IPS DF 4.7 (cell line): Measurements from ENCODE around the gene AHCYL1.
A peak's percentile ranks its signal among the peaks of the same experiment; 100 is the strongest.
"Not testable (repeated sequence)": the region's sequence is repeated elsewhere in the genome, so short reads cannot be mapped to it uniquely, and the experiment has no call there.

Experiments used
- DNase-seq: peaks from one replicate; pipeline ENCODE4 v3.0.0-alpha.2; 2013; ENCODE audit warnings: low spot score; ENCODE audit errors: extremely low read depth

Gene AHCYL1

DNA sequence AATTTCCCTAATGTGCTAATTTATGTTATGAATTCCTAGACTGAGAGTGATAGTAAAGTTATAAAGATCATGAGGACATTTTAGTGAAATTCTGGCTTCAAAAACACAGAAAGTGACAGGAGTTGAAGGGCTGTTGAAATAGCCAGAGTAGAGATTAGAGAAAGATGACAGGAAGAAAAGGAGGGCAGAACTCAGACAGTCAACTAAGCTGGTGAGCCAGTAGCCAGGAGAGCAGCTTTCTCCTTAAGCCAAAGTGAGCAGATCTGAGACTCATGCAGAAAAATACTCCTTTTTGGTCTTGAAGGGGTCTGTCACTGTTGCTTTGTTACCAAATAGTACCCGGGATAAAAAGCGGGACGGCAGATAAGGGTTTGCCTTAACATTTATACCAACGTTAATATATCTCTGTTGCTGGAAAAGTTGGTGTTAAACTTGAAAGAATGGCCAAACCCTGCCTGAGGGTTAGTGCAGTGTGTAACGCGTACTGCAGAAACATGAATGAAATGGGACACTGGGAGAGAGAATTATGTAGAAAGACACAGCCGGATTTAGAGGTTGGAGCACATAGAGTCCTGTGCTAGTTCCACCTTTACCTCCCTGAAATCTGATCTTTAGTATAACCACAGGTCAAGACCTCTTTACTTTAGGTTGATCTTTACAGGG lies 12.8 kb downstream of the AHCYL1 start:
- DNase-seq: no peak

DNA sequence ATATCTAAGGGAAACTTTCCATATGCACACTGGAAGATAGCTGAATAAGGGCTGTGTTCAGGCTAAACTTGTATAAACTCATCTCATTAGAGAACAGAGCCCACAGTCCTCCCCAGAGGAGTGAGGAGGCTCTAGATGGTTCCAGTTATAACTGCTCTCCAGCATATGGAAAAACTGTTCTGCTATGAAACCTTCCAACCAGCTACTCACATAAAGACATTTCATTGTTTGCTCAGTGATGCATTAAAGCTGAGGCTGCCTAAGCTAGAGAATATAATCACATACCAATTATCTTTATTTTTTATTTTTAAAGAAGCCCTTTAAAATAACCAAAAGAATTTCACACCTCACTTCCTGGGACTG lies 13.3 kb downstream of the AHCYL1 start:
- DNase-seq: no peak

DNA sequence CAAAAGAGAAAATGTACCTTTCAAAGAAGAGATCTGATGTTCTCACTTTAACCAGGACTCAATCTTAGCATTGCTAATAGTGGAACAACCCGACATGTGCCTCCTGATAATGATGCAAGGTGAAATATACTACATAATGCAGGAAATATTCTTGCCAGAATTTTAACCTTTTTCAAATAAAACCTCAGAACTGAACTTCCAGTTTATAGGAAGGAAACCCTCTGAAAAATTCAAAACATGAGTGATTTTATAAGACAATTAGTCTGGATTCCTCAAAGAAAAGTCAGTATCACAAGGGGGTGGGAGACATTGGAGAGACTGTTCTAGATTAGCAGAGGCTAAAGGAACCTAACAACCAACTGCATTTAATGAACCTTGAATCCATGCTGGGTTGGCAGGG lies 18.1 kb downstream of the AHCYL1 start:
- no peak for DNase-seq

DNA sequence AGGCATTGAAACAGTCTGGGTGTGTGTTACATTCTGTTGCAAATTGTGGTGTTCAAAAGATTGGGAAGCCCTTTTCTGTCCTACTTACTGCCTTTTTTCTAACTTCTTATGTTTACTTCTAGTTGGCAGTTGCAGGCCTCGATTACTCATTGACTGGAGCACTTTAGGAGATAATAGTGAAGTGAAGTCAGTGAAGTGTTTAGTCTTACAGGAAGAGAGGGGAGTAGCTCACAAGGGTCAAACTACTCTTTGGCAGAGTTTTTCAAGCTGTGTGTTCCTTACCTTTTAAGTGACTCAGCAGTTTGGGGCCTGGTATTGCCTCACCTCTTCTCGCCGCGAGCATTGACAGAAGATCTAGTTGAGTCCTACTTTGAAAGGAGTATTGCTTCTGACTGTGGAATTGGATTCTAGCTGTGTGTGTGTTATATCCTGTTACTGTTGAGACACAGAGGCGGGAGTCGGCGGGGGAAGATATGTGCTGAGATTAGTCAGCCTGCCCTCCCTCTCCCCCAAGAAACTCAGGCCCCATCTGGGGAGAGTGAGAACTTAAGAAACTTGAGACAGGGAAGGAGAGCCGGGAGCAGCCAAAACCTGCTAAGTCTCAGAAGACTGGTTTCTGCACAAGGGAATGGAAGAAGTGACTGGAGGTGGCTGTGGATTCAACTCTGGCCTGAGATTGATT lies 19.3 kb downstream of the AHCYL1 start:
- no peak for DNase-seq

- no peak for DNase-seq
Measured at GRCh38 chr1:110004583-110004982, 20.0 kb downstream of the AHCYL1 start.

DNA sequence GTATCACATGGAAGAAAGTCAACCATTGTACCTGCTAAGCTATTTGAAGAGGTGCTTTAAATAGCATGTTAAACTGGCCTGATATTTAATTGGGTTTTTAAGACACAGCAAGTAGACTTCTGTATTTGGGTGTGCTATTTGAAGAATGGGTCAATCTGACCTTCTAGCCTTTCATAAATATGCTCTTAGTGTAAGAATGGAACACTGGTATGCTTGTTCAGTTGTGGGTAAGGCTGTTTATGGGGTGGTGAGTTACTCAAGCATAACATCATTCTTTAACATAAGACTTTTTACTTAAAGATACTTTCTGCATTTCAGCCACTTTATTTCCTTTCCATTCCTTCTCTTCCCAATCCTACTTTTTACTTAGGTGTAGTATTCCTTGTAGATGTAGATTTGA lies 21.4 kb downstream of the AHCYL1 start:
- DNase-seq: no peak

DNA sequence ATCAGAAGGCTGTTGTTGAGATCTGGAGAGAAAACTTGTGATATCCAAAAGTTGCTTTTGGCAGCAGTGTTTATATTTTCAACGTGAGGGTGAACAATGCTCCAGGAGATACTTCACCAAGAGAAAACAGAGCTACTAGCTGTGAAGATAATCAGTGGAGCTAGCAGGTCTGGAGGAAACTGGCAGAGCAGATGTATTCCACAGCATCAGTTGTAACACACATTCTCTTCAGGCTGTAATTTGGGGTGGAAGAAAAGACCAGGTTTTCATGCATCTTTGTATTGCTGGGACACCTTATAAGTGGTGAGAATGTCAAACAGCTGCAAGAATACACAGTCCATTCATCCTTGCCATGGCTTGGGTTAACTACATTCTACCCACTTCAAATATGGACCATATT lies 22.0 kb downstream of the AHCYL1 start:
- no peak for DNase-seq

DNA sequence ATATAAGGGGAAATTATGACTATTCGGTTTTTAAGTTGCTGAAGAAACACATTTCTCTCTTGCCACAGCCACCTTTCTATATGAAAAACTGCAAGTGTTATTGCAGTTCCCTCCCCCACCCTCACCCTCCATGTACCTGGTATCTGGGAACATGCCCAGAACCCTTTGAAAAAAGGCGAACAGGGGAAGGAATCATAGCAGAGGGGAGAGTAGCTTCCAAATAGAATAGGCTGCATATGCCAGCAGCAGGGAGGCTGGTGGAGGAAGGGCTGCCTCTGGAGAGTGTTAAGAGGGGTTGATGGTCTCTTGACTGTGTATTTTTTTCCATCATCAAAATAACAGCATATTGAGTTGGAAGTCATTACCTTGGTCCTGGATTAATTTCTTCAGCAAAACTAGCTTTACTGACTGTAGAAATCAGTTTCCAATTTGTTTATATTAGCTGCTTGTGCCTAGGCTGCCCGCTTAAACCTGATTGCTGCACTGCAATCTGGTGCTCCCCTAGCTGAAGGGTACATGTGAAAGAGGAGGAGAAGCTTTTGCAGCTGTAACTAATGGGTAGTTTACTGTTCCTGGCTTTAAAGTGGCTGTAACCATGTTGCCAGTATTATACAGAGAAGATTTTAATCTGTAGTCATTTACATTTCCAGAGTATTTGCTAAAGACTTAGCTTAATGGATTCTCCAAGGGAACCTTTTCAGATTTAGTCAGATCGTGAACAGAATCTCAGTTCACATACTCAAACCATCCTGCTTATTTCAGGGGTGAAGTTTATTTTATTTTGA lies 22.7 kb downstream of the AHCYL1 start:
- no peak for DNase-seq

DNA sequence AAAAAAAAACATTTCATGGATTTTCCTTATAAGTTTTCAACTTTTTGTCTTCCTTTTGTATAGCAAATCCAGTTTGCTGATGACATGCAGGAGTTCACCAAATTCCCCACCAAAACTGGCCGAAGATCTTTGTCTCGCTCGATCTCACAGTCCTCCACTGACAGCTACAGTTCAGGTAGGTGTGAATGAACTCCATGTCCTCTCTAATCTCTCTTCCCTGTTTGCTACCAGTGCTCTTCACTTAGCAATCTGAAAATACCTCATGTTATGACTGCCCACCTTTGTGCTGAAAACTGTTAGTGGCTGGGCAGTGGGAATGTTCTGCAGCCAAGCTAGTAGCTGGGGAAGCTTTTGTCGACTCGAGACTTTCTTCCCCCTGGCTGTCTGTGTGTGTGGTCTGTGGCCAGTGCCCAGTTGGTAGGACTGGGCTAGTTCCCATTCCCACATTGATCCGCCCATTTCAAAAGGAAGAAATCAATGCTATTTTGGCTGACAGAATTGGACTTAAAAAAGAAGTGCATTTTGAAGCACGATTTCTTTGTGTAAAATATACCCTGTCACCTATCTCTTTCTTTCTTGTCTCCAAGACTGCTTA lies 24.5 kb downstream of the AHCYL1 start:
- DNase-seq: no peak

DNA sequence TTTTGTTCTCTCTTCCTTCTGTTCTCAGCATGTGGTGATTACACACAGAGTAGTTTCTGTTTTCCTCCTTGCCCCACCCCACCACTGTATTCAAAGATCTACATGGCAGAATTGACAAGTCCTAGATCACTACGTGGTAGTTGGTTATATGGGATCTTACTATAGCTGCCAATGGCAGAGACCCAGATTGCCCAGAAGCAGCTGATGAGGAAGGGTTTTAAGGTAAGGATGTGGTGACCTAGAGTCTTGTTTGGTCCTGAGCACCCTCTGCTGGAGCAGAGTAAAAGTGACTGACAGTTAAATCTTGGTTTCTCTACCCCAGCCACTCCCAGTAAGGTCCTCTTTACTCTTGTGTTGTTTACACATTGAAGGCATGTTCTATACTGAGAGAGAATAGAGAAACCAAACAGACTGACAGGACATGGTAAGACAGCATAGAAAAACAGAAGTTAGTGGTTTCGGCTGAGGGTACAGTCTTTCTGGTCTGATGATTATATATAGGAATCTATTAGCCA lies 27.0 kb downstream of the AHCYL1 start:
- DNase-seq: no peak

DNA sequence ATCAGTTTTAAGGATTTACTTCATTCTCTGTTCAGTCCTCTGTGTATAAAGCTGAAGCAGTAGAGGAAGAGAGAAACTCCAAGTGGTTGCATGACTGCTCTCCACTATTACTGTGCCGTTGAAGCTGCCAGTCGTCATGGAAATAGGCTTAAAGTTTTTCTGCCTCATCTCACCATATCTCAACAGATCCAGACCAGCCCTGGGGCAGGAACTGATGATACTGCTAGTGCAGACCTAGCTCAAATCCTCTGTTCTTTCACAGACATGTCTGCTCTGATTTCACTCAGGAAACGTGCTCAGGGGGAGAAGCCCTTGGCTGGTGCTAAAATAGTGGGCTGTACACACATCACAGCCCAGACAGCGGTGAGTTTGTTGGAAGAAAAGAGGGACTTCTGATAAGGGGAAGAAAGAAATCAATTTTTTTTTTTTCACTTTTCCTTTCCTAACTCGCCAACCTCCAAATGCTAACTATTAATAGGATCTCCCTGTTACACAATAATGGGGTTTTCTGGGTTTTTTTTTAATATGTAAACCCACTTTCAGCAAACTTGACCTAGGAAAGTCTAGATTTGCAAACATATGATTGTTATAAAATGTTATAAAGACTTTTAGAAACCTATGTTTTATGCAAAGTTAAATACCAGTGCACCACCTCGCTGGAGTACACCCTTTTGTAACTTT lies 27.7 kb downstream of the AHCYL1 start:
- DNase-seq: no peak

GRCh38 chr1:110017792-110018191 lies 33.2 kb downstream of the AHCYL1 start:
- no peak for DNase-seq

DNA sequence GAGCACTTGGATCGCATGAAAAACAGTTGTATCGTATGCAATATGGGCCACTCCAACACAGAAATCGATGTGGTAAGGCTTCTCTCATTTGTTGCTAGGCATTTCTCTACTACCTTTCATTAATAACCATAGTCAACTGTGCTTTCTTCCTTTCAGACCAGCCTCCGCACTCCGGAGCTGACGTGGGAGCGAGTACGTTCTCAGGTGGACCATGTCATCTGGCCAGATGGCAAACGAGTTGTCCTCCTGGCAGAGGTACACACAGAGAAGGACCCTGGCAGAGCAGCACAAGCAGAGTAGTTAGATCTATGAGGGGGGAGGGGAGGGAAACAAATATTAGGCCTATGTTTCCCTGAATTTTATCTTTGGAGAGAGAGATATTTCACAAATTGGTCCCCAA lies 33.8 kb downstream of the AHCYL1 start:
- DNase-seq: no peak

GRCh38 chr1:110019770-110020169 lies 35.2 kb downstream of the AHCYL1 start:
- DNase-seq: no peak

- no peak for DNase-seq
Measured at GRCh38 chr1:110021285-110021684, 36.7 kb downstream of the AHCYL1 start.

DNA sequence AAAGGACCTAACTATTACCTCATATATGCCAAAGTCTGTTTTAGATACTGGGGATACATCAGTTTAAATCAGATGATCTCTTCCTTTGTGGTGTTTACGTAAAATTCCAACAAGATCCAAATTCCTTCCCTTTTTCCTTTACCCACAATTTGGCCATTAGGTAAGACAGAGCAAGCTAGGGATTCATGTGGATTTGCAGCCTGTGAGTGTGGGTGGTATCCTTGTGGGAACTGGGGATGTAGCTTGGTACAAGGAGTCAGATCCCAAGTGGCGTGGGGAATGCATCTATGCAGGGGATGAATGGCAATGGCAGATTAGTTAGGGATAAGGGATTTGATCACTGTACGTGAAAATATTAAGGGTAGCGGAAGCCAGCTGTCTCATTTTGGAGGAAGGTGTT lies 40.0 kb downstream of the AHCYL1 start:
- DNase-seq: no peak

DNA sequence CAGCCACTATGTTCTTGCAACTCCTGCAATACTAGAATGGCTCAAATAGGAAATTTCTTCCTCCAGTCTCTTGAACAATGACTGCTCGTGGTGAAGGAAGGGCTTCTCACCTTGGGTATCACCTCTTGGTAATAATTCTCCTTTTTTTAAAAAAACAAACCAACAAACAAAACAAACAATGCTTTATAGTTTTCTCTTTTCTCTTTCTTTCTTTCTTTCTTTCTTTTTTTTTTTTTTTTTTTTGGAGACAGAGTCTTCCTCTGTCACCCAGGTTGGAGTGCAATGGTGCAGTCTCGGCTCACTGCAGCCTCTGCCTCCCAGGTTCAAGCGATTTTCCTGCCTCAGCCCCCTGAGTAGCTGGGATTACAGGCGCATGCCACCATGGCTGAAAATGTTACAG lies 46.1 kb downstream of the AHCYL1 start:
- not testable (repeated sequence) for DNase-seq

DNA sequence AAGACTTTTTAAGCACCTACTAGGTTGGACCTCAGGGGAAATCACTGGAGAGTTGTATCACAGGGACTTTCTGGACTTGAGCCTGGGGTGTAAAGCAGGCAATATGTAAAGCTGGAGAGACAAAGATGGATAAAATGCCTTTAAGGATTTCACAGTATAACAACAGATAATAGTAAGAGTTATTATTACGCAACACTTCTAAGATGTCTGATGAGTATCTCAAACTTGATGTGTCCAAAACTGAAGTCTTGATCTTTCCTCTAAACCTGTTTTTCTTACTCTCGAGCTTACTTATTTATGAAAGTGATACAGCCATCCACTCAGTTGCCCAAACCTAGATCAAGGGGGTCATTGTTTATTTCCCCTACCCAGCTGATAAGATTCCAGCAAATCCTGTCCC lies 47.8 kb downstream of the AHCYL1 start:
- DNase-seq: no peak

GRCh38 chr1:110033421-110033820 lies 48.9 kb downstream of the AHCYL1 start:
- no peak for DNase-seq

GRCh38 chr1:110034040-110034450 lies 49.5 kb downstream of the AHCYL1 start:
- no peak for DNase-seq

DNA sequence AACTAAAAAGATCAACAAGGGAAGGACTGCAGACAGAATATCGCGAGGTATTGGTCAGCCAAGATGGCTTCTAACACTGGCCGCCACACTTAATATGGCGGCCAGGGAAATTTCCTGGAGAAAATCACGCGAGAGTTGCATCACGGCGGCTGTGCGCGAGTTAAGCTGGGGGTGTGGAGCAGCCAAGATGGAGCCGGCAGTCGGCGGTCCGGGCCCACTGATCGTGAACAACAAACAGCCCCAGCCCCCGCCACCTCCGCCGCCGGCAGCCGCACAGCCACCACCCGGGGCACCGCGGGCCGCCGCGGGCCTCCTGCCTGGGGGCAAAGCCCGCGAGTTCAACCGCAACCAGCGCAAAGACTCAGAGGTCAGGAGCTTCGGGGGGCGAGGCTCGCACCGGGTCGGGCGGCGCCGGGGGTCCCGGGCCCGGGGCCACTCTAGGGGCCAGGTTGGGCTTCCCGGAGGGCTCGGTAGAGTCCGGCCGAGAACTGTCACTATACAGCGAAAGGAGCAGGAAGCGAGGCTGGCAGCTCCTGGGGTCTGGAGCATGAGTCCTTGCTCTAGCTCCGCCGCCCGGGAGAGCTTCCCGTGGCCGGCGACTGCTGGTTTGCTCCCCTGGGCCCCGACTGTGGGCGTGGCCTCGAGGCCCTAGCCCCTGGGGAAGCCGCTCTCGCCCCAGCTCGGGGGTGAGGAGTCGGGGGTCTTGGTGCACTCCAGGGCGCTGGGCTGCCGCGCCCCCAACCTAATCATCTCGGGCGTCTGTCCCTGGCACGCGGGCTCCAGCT lies 50.1 kb downstream of the AHCYL1 start, which contains the start of gene STRIP1:
Gene STRIP1, plus strand, starts transcription at position 174 of the 785 bp plus-strand sequence. Its CDS starts 14 bp downstream, at position 188.
- DNase-seq: peak; percentile 76
